ENCODE data around the gene FYN.

GRCh38 chr6:111685526-111685925 is 187.7 kb downstream of the FYN start:
- no peak for TF ChIP-seq CTCF (IDR thresholded peaks at IDR 0.05)
- TF ChIP-seq POLR2A (IDR thresholded peaks at IDR 0.05), result no peak
